NCI-H82 (cell line): ENCODE results near the gene ZNF467.
A peak's percentile ranks its signal among the peaks of the same experiment; 100 is the strongest.

Source experiments
- DNase-seq: peaks from one replicate; lab custom pipeline; 2025; lab: John Stamatoyannopoulos, UW

ZNF467 gene

GRCh38 chr7:149808311-149808710 lies 34.9 kb upstream of the ZNF467 start:
- no peak for DNase-seq

- DNase-seq = no peak
These were observed 33.3 kb upstream of the ZNF467 start for GRCh38 chr7:149806726-149807125.

- peak; percentile 15 for DNase-seq
These were observed 30.7 kb upstream of the ZNF467 start for GRCh38 chr7:149804106-149804505.

- DNase-seq = no peak
These were observed 30.2 kb upstream of the ZNF467 start for GRCh38 chr7:149803551-149804074.

- no peak for DNase-seq
These were observed 29.6 kb upstream of the ZNF467 start for GRCh38 chr7:149802966-149803365.

GRCh38 chr7:149801816-149802215 lies 28.4 kb upstream of the ZNF467 start:
- DNase-seq = no peak

- DNase-seq = no peak
These were observed 27.7 kb upstream of the ZNF467 start for GRCh38 chr7:149801002-149801566.

GRCh38 chr7:149800169-149800555 lies 26.8 kb upstream of the ZNF467 start:
- no peak for DNase-seq

GRCh38 chr7:149799397-149800168 lies 26.2 kb upstream of the ZNF467 start:
- DNase-seq = peak; percentile 69

GRCh38 chr7:149797771-149798170 lies 24.4 kb upstream of the ZNF467 start:
- no peak for DNase-seq

GRCh38 chr7:149796287-149796860 lies 23.0 kb upstream of the ZNF467 start:
- DNase-seq = no peak

GRCh38 chr7:149795126-149795525 lies 21.7 kb upstream of the ZNF467 start:
- no peak for DNase-seq

GRCh38 chr7:149794661-149795060 lies 21.3 kb upstream of the ZNF467 start:
- DNase-seq = no peak

GRCh38 chr7:149793261-149793660 lies 19.9 kb upstream of the ZNF467 start:
- no peak for DNase-seq

- DNase-seq = no peak
These were observed 18.8 kb upstream of the ZNF467 start for GRCh38 chr7:149792220-149792595.

- no peak for DNase-seq
These were observed 18.2 kb upstream of the ZNF467 start for GRCh38 chr7:149791411-149792219.

GRCh38 chr7:149790754-149791360 lies 17.5 kb upstream of the ZNF467 start:
- no peak for DNase-seq

- peak; percentile 54 for DNase-seq
These were observed 16.8 kb upstream of the ZNF467 start for GRCh38 chr7:149790146-149790548.

- no peak for DNase-seq
These were observed 15.7 kb upstream of the ZNF467 start for GRCh38 chr7:149789101-149789500.

GRCh38 chr7:149788300-149788851 lies 15.0 kb upstream of the ZNF467 start:
- DNase-seq = no peak

- peak; percentile 65 for DNase-seq
These were observed 14.3 kb upstream of the ZNF467 start for GRCh38 chr7:149787428-149788299.
